MM.1S (cell line): ENCODE data around the gene ERICH3.

ENCODE experiments used
- DNase-seq: peaks from one replicate; pipeline ENCODE4 v3.0.0-alpha.2; 2015
- H2AFZ ChIP-seq: fragments of 300-600 bp; sonication (generic); 2 replicates; pipeline ENCODE4 v1.6.0; 2016; ENCODE audit warnings: antibody characterized with exemption, low read length
- H3F3A ChIP-seq: fragments of 300-600 bp; sonication (generic); 2 replicates; pipeline ENCODE4 v1.6.1; 2016; ENCODE audit warnings: mild to moderate bottlenecking, antibody characterized with exemption, low read length, moderate library complexity, mixed read lengths; ENCODE audit not compliant: insufficient read depth
- H3K27ac ChIP-seq: fragments of 300-600 bp; sonication (generic); 2 replicates; pipeline ENCODE4 v1.5.1; 2016; ENCODE audit warnings: mild to moderate bottlenecking, low read length
- H3K27me3 ChIP-seq: fragments of 300-600 bp; sonication (generic); replicated peaks from 2 replicates; pipeline ENCODE4 v1.6.0; 2016; ENCODE audit warnings: low read length; ENCODE audit not compliant: insufficient read depth
- H3K36me3 ChIP-seq: fragments of 300-600 bp; sonication (generic); replicated peaks from 2 replicates; pipeline ENCODE4 v1.6.1; 2016; ENCODE audit warnings: mild to moderate bottlenecking, low read length, mixed read lengths; ENCODE audit not compliant: insufficient read depth
- H3K4me1 ChIP-seq: fragments of 300-600 bp; sonication (generic); 2 replicates; pipeline ENCODE4 v1.6.1; 2016; ENCODE audit warnings: low read length, mixed read lengths
- H3K4me2 ChIP-seq: fragments of 300-600 bp; sonication (generic); 2 replicates; pipeline ENCODE4 v1.6.0; 2016; ENCODE audit warnings: low read depth, low read length
- H3K4me3 ChIP-seq: fragments of 300-600 bp; sonication (generic); 2 replicates; pipeline ENCODE4 v1.5.1; 2016; ENCODE audit warnings: low read length, mixed read lengths
- H3K79me2 ChIP-seq: fragments of 300-600 bp; sonication (generic); 2 replicates; pipeline ENCODE4 v1.6.1; 2016; ENCODE audit warnings: mixed run types, low read length, mixed read lengths
- H3K9ac ChIP-seq: fragments of 300-600 bp; sonication (generic); 2 replicates; pipeline ENCODE4 v1.6.1; 2016; ENCODE audit warnings: low read length, mixed read lengths
- H3K9me2 ChIP-seq: fragments of 300-600 bp; sonication (generic); replicated peaks from 2 replicates; pipeline ENCODE4 v1.6.1; 2016; ENCODE audit warnings: mild to moderate bottlenecking, low read length, mixed read lengths; ENCODE audit not compliant: insufficient read depth
- H3K9me3 ChIP-seq: fragments of 300-600 bp; sonication (generic); replicated peaks from 2 replicates; pipeline ENCODE4 v1.6.1; 2016; ENCODE audit warnings: mild to moderate bottlenecking, low read length, mixed read lengths; ENCODE audit not compliant: insufficient read depth
- H4K20me1 ChIP-seq: fragments of 300-600 bp; sonication (generic); 2 replicates; pipeline ENCODE4 v1.6.1; 2016; ENCODE audit warnings: mild to moderate bottlenecking, low read length, moderate library complexity, mixed read lengths; ENCODE audit not compliant: insufficient read depth
- CTCF ChIP-seq: fragments of 300-600 bp; sonication (generic); IDR thresholded peaks from 2 replicates; pipeline ENCODE4 v1.5.1; 2016; ENCODE audit warnings: antibody characterized with exemption, low read length, mixed read lengths
- EZH2 ChIP-seq: fragments of 300-600 bp; sonication (generic); optimal IDR thresholded peaks from 2 replicates; pipeline ENCODE3; 2017; ENCODE audit warnings: low read depth, mild to moderate bottlenecking, antibody characterized with exemption, low read length, mixed read lengths
- EZH2phosphoT487 ChIP-seq: fragments of 300-600 bp; sonication (generic); IDR thresholded peaks from 2 replicates; pipeline ENCODE4 v1.6.1; 2018; ENCODE audit warnings: antibody characterized with exemption, low read length

The ERICH3 gene

GRCh38 chr1:74583397-74583796, 90.2 kb downstream of the ERICH3 start:
- H3K36me3 ChIP-seq: no peaks in the 10 kb centered on the region
- H3K4me3 ChIP-seq: no peak overlapping the region
- H3K4me1 ChIP-seq: peaks cover 21% of the 10 kb centered on the region
- H3K9me3 ChIP-seq: no peaks in the 10 kb centered on the region
- no peaks in the 10 kb centered on the region for H3K27me3 ChIP-seq
- H3F3A ChIP-seq: peaks cover 10% of the 10 kb centered on the region
- DNase-seq: peak; percentile 77
- H3K79me2 ChIP-seq: no peaks in the 10 kb centered on the region
- no peak overlapping the region for H3K9ac ChIP-seq
- TF ChIP-seq EZH2phosphoT487 (no peak), CTCF (no peak), EZH2 (no peak)
- H3K9me2 ChIP-seq: no peaks in the 10 kb centered on the region
- no peak overlapping the region for H3K27ac ChIP-seq
- no peaks in the 10 kb centered on the region for H4K20me1 ChIP-seq
- no peak overlapping the region for H2AFZ ChIP-seq
- no peak overlapping the region for H3K4me2 ChIP-seq

GRCh38 chr1:74579425-74579824, 94.2 kb downstream of the ERICH3 start:
- DNase-seq: peak; percentile 96
- H3K4me2 ChIP-seq: no peak overlapping the region

GRCh38 chr1:74578101-74578500, 95.5 kb downstream of the ERICH3 start:
- no peak for DNase-seq
- no peaks in the 10 kb centered on the region for H3K27me3 ChIP-seq
- H3K4me3 ChIP-seq: no peak overlapping the region
- H3K4me1 ChIP-seq: peaks cover 11% of the 10 kb centered on the region
- H2AFZ ChIP-seq: no peak overlapping the region
- TF ChIP-seq EZH2 (no peak), EZH2phosphoT487 (no peak), CTCF (no peak)
- no peaks in the 10 kb centered on the region for H3K9me3 ChIP-seq
- peaks cover 10% of the 10 kb centered on the region for H3F3A ChIP-seq
- H3K79me2 ChIP-seq: no peaks in the 10 kb centered on the region
- no peak overlapping the region for H3K27ac ChIP-seq
- no peak overlapping the region for H3K9ac ChIP-seq
- H3K9me2 ChIP-seq: no peaks in the 10 kb centered on the region
- H3K36me3 ChIP-seq: no peaks in the 10 kb centered on the region
- H3K4me2 ChIP-seq: no peak overlapping the region
- H4K20me1 ChIP-seq: no peaks in the 10 kb centered on the region

More at GRCh38 chr1:74579425-74579824, 94.2 kb downstream of the ERICH3 start:
- H3K36me3 ChIP-seq: no peaks in the 10 kb centered on the region
- H3K4me1 ChIP-seq: peaks cover 21% of the 10 kb centered on the region
- H3K9me3 ChIP-seq: no peaks in the 10 kb centered on the region
- H2AFZ ChIP-seq: no peak overlapping the region
- no peak overlapping the region for H3K4me3 ChIP-seq
- H3K9me2 ChIP-seq: no peaks in the 10 kb centered on the region
- no peaks in the 10 kb centered on the region for H4K20me1 ChIP-seq
- no peaks in the 10 kb centered on the region for H3K27me3 ChIP-seq
- H3K9ac ChIP-seq: no peak overlapping the region
- no peaks in the 10 kb centered on the region for H3K79me2 ChIP-seq
- H3F3A ChIP-seq: peaks cover 10% of the 10 kb centered on the region
- TF ChIP-seq CTCF (no peak), EZH2 (no peak), EZH2phosphoT487 (no peak)
- peak overlapping the region; percentile 27; the same call in 1 of the 2 replicates for H3K27ac ChIP-seq

- DNase-seq: no peak
- Histone ChIP-seq H3K27me3 (no peaks in the 10 kb centered on the region), H3K36me3 (no peaks in the 10 kb centered on the region), H3K4me1 (no peaks in the 10 kb centered on the region), H2AFZ (no peak overlapping the region), H4K20me1 (no peaks in the 10 kb centered on the region), H3K9me3 (no peaks in the 10 kb centered on the region), H3K9me2 (no peaks in the 10 kb centered on the region), H3K79me2 (no peaks in the 10 kb centered on the region), H3K27ac (no peak overlapping the region), H3K9ac (no peak overlapping the region), H3F3A (no peaks in the 10 kb centered on the region), H3K4me2 (no peak overlapping the region), H3K4me3 (no peak overlapping the region)
- TF ChIP-seq EZH2 (no peak), EZH2phosphoT487 (no peak), CTCF (no peak)
These were observed 101.7 kb downstream of the ERICH3 start for GRCh38 chr1:74571891-74572290.
